Activated CD8-positive, alpha-beta memory T cell treated with anti-CD3 and anti-CD28 coated beads, Interleukin-2, amount 50 U/mL, for 4 hours (primary cell): Measurements from ENCODE around the gene MAGEL2.

ENCODE experiments used
- DNase-seq: peaks from one replicate; pipeline ENCODE4 v3.0.0-alpha.2; 2020

MAGEL2 gene

GRCh38 chr15:23647421-23648370, at the start of gene MAGEL2:
TSS of gene MAGEL2 (minus strand) at chr15:23647867. CDS start at chr15:23647742, 125 bp downstream.
- DNase-seq, result no peak

- no peak for DNase-seq
Observed at GRCh38 chr15:23695282-23695681, 47.6 kb upstream of the MAGEL2 start.

- no peak for DNase-seq
Observed at GRCh38 chr15:23694592-23694991, 46.9 kb upstream of the MAGEL2 start.

GRCh38 chr15:23690450-23690852, 42.8 kb upstream of the MAGEL2 start:
- no peak for DNase-seq

GRCh38 chr15:23690015-23690414, 42.3 kb upstream of the MAGEL2 start:
- no peak for DNase-seq

GRCh38 chr15:23687143-23687470, 39.4 kb upstream of the MAGEL2 start, which contains the start of gene NDN:
TSS of gene NDN (minus strand) at chr15:23687305. CDS start at chr15:23687217, 88 bp downstream.
- DNase-seq, result no peak

GRCh38 chr15:23686466-23687142, 38.9 kb upstream of the MAGEL2 start:
- no peak for DNase-seq

- DNase-seq, result no peak
Observed at GRCh38 chr15:23671481-23671880, 23.8 kb upstream of the MAGEL2 start.

GRCh38 chr15:23670970-23671369, 23.3 kb upstream of the MAGEL2 start:
- no peak for DNase-seq

- no peak for DNase-seq
Observed at GRCh38 chr15:23663232-23663631, 15.6 kb upstream of the MAGEL2 start.

- no peak for DNase-seq
Observed at GRCh38 chr15:23648920-23649515, 1.4 kb upstream of the MAGEL2 start.

GRCh38 chr15:23647001-23647295, 719 bp downstream of the MAGEL2 start:
- no peak for DNase-seq

- DNase-seq, result no peak
Observed at GRCh38 chr15:23646165-23647000, 1.3 kb downstream of the MAGEL2 start.

GRCh38 chr15:23645371-23646164, 2.1 kb downstream of the MAGEL2 start:
- no peak for DNase-seq

- DNase-seq, result no peak
Observed at GRCh38 chr15:23644829-23645228, 2.8 kb downstream of the MAGEL2 start.

GRCh38 chr15:23642413-23643044, 5.1 kb downstream of the MAGEL2 start:
- DNase-seq, result no peak

GRCh38 chr15:23634181-23634580, 13.5 kb downstream of the MAGEL2 start:
- DNase-seq, result no peak

- no peak for DNase-seq
Observed at GRCh38 chr15:23629234-23629805, 18.3 kb downstream of the MAGEL2 start.

GRCh38 chr15:23628612-23629233, 18.9 kb downstream of the MAGEL2 start:
- DNase-seq, result no peak

- DNase-seq, result no peak
Observed at GRCh38 chr15:23616536-23616935, 31.1 kb downstream of the MAGEL2 start.

- DNase-seq, result no peak
Observed at GRCh38 chr15:23606226-23606625, 41.4 kb downstream of the MAGEL2 start.
